ENCODE data around the gene INSYN2B. TPM values are rescaled to one million over a fixed set of nuclear protein-coding genes. Genes with fewer than 3 reads are reported as not detected.
"Not testable (repeated sequence)": the region's sequence is repeated elsewhere in the genome, so short reads cannot be mapped to it uniquely, and the experiment has no call there.

Gene INSYN2B
- total RNA-seq, 2 donors from 2014 or later: 0.75 TPM; not detected in 1

GRCh38 chr5:169958278-169958677, 22.0 kb downstream of the INSYN2B start:
- Histone ChIP-seq H3K9me3 (no peaks in the 10 kb centered on the region), H3K27ac (no peak overlapping the region), H3K4me1 (no peaks in the 10 kb centered on the region), H3K27me3 (no peaks in the 10 kb centered on the region), H3K4me3 (no peak overlapping the region), H3K36me3 (no peaks in the 10 kb centered on the region)
- DNase-seq (ENCODE audit: low spot score): no peak
- no peak for TF ChIP-seq CTCF (IDR thresholded peaks at IDR 0.05)

- Histone ChIP-seq H3K27ac (no peak overlapping the region), H3K27me3 (no peaks in the 10 kb centered on the region), H3K9me3 (no peaks in the 10 kb centered on the region), H3K36me3 (no peaks in the 10 kb centered on the region), H3K4me1 (no peaks in the 10 kb centered on the region), H3K4me3 (no peak overlapping the region)
- TF ChIP-seq CTCF (IDR thresholded peaks at IDR 0.05): no peak
- DNase-seq (ENCODE audit: low spot score): no peak
These were observed 23.5 kb downstream of the INSYN2B start for GRCh38 chr5:169956756-169957155.

- Histone ChIP-seq H3K27me3 (no peaks in the 10 kb centered on the region), H3K4me1 (no peaks in the 10 kb centered on the region), H3K36me3 (no peaks in the 10 kb centered on the region), H3K27ac (no peak overlapping the region), H3K4me3 (no peak overlapping the region), H3K9me3 (no peaks in the 10 kb centered on the region)
- TF ChIP-seq CTCF (IDR thresholded peaks at IDR 0.05): no peak
- no peak for DNase-seq (ENCODE audit: low spot score)
These were observed 24.2 kb downstream of the INSYN2B start for GRCh38 chr5:169956126-169956525.

- DNase-seq (ENCODE audit: low spot score): no peak
- no peak overlapping the region for H3K27ac ChIP-seq
- H3K4me3 ChIP-seq: no peak overlapping the region
- H3K4me1 ChIP-seq: no peaks in the 10 kb centered on the region
- H3K36me3 ChIP-seq: no peaks in the 10 kb centered on the region
- no peaks in the 10 kb centered on the region for H3K9me3 ChIP-seq
- TF ChIP-seq CTCF (IDR thresholded peaks at IDR 0.05): no peak
- H3K27me3 ChIP-seq: no peaks in the 10 kb centered on the region
These were observed 25.5 kb downstream of the INSYN2B start for GRCh38 chr5:169954786-169955185.

GRCh38 chr5:169953196-169953595, 27.1 kb downstream of the INSYN2B start:
- H3K27ac ChIP-seq; H3K9me3 ChIP-seq; H3K27me3 ChIP-seq; H3K36me3 ChIP-seq; DNase-seq (ENCODE audit: low spot score); H3K4me1 ChIP-seq; H3K4me3 ChIP-seq: not testable (repeated sequence)

- H3K9me3 ChIP-seq: no peaks in the 10 kb centered on the region
- H3K27ac ChIP-seq: no peak overlapping the region
- no peaks in the 10 kb centered on the region for H3K36me3 ChIP-seq
- peaks cover 0 to 4% of the 10 kb centered on the region in 2 donors for H3K4me1 ChIP-seq
- no peak overlapping the region for H3K4me3 ChIP-seq
- no peak for TF ChIP-seq CTCF (IDR thresholded peaks at IDR 0.05)
- H3K27me3 ChIP-seq: no peaks in the 10 kb centered on the region
- no peak for DNase-seq (ENCODE audit: low spot score)
These were observed 30.0 kb downstream of the INSYN2B start for GRCh38 chr5:169950333-169950732.

Data from right atrium auricular region (tissue), 2 donors.